ENCODE data around the gene KHDC1.
A peak's percentile ranks its signal among the peaks of the same experiment; 100 is the strongest.
"Not testable (repeated sequence)": the region's sequence is repeated elsewhere in the genome, so short reads cannot be mapped to it uniquely, and the experiment has no call there.

Gene KHDC1, protein sequence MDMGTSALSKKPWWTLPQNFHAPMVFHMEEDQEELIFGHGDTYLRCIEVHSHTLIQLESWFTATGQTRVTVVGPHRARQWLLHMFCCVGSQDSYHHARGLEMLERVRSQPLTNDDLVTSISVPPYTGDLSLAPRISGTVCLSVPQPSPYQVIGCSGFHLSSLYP

DNA sequence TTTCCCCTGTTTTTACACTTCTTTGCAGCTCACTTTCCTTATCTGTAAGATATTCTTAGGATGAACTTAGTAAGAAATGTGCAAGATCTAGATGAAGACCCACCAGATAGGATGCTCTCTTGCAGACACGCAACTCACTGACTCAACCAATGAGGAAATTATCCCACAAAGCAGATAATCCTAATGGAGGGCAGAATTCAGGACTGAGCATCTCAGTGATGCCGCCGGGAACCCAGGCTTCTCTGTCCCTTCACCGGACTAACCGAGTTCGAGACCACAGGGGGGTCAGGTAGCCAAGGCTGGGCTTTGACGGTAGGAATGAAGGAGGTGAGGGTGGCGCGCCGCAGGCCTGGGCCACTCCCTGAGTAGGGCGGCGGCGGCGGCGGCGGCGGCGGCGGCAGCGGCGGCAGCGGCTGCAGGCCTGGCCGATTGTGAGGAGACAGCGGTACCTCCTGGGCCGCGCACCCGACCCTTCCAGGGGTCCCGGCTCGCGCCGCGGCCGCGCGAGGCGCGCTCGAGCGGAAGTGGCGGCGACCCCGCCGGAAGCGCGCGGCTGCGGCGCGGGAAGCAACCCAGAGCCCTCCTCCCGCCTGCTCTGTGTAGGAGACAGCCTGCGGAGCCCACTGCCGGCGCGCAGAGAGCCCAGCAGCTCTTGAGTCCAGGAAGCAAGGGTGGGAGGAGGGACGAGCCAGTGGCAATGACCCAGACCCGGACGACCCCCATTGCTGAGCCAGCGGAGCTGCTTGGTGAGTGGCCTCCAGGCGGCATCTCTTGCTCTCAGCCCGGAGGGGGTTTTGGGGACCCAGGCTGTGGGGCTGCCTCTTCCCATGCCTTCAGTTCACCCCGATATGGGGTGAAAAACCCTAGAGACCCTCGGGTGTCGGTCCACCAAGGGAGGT is at the start of gene KHDC1:
TSS of gene KHDC1 (minus strand) at position 526 of the 899 bp plus-strand sequence. CDS start 20,679 bp downstream, outside the sequence.
- peak; percentile 23 for DNase-seq (ENCODE audit: low spot score)

DNA sequence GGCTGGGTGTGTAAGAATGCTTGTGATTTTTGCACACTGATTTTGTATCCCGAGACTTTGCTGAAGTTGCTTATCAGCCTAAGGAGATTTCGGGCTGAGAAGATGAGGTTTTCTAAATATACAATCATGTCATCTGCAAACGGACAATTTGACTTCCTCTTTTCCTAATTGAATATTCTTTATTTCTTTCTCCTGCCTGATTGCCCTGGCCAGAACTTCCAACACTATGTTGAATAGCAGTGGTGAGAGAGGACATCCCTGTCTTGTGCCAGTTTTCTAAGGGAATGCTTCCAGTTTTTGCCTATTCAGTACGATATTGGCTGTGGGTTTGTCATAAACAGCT is 47.5 kb upstream of the KHDC1 start:
- not testable (repeated sequence) for DNase-seq (ENCODE audit: low spot score)

DNA sequence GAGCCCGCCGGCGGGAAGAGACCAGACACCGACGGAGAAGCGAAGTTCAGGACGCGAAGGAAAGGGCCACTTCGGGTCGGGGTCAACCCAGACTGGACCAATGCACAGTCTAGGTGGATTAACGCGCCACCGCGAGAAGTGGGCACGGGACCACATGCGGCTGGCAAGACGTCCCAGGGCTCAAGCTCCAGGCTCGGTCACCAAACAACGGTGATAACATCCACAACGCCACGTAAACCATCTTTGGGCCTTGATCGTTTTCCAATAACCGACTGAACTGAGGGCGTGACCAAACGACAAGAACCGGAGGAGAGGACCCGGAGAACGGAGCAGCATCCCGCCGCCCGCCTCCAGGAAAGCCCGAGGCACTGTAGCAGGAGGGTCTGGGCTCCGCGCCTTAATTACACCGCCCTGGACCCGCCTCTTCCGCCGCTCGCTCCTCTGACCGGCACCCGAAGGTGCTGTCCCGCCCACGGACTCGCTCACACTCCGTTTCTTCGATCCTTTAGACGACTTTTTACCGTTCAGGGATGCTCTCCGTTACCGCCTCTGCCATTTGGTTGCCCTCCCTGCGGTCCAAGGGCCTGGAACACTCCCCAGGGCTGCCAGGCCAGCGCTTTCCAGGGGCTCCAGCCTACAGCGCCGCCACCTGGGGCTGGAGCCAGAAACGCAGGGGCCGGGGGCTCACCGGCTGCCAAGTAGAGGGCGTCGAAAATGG is 46.9 kb upstream of the KHDC1 start:
- DNase-seq (ENCODE audit: low spot score): peak; percentile 35

DNA sequence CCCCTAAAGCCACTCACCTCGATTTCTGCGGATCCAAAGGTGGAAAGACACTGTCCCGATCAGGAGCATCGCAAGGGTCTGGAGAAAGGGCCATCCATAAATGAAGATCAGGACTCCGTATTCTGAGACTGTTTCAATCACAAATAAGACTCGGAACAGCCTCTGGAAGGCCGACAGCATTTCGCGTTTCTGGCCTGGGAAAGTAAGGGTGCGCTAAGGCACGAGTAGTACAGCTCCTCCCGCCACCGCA is 46.5 kb upstream of the KHDC1 start:
- DNase-seq (ENCODE audit: low spot score): no peak

DNA sequence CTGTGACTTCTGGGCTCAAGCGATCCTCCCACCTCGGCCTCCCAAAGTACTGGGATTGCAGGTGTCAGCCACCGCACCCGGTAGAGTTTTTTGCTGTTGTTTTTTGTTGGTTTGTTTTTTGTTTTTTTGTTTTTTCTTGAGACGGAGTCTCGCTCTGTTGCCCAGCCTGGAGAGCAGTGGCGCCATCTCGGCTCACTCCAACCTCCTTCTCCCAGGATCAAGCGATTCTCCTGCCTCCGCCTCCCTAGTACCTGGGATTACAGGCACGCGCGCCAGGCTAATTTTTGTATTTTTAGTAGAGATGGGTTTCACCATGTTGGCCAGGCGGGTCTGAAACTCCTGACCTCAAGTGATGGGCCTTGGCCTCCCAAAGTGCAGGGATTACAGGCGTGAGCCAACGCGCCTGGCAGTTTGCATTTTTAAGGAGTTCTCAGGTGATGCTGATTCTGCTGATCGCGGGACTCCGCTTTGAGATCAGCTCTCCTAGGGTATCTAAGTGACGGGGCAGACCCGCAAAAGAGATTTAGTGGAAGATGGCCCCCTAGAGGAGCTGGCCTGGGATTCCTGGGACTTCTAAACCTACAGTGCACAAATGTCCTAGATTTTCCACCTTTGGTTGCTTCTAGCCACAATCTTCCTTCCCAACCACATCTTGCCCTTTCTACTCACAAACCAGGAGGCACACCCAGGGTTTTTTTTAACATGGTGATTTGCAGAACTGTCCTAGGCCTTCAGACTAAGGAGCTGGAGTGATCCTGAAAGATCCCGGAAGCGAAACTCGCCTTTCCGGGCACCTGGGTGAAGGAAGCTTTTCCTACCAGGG is 45.9 kb upstream of the KHDC1 start:
- DNase-seq (ENCODE audit: low spot score): no peak

DNA sequence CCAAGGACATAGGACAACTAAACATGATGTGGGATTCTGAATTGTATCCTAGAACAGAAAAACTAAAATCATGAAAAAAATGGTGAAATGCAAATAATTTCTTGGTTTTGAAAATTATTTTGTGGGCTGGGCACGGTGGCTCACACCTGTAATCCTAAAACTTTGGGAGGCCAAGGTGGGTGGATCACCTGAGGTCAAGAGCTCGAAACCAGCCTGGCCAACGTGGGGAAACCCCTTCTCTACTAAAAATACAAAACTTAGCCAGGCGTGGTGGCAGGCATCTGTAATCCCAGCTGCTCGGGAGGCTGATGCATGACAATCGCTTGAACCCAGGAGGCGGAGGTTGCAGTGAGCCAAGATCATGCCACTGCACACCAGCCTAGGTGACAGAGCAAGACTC is 40.8 kb upstream of the KHDC1 start:
- DNase-seq (ENCODE audit: low spot score): not testable (repeated sequence)

DNA sequence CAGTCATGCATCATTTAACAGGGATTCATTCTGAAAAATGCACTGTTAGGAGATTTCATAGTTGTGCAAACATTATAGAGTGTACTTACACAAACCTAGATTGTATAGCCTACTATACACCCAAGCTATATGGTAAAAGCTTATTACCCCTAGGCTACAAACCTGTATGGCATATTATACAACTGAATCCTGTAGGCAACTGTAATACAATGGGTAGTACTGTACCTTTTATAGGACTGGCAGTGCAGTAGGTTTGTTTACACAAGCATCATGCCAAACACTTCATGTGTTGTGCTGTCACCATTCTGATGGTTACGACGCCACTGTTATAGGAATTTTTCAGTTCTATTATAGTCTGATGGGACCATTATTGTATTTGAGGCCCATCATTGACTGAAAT is 39.3 kb upstream of the KHDC1 start:
- DNase-seq (ENCODE audit: low spot score): no peak

DNA sequence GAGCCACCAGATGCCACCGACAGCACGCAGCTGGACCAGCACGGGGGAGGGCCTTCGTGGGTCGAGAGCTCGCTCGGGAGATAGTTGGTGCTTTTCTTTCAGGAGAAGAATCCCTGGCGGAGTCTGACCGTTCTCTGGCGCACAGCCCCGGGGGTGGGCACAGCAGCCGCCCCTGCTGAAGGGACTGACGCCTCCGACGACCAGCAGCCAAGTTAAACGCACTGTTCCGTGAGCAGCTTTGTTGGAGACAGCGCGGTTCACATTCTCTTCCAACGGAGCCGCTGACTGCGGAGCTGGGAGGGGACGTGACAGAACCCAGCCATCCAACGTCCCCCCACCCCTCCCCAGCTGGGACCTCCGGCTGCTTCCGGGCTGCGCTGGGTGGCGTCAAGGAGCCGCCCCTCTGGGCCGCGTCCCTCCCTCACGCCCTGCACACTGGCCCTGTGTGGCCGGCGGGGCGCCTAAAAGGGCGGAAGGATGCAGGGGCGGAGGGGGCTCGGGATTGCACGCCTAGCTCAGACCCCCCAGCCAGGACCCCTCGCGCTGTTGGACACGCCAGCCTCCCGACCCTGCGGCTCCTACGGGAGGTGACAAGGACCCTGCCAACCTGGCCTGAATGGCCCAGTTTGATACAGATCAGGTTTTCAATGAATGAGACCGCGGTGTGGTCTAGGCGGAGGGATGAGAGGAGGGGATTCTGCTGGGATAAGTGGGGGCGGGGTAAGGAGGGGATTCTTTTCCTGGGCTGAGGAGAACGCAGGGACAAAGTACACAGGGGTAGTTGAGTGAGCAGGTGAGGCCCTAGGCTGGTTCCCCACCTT is 36.4 kb upstream of the KHDC1 start:
- DNase-seq (ENCODE audit: low spot score): no peak

DNA sequence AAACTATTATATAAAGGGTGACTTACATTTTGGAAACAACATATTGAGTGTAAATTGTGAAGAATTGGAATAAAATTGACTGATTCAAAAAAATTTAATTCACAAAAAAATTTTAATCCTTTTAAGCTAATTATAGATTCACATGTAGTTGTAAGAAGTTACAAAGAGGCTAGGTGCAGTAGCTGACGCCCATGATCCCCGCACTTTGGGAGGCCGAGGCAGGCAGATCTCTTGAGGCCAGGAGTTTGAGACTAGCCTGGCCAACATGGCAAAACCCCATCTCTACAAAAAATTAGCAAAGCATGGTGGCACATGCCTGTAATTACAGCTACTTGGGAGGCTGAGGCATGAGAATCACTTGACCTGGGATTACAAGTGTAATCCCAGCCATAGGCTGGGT is 30.3 kb upstream of the KHDC1 start:
- no peak for DNase-seq (ENCODE audit: low spot score)

DNA sequence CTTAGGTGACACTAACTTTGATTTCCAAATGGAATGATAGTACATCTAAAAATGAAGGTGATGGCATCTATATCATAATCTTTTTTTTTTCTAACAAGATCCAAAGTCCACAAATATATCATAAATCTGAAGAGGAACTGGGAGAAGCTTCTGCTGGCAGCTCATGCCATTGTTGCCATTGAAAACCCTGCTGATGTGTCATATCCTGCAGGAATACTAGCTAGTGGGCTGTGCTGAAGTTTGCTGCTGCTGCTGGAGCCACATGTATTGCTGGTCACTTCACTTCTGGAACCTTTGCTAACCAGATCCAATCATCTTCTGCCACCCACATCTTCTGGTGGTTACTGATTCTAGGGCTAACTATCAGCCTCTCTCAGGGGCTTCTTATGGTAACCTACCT is 27.4 kb upstream of the KHDC1 start:
- DNase-seq (ENCODE audit: low spot score): no peak

DNA sequence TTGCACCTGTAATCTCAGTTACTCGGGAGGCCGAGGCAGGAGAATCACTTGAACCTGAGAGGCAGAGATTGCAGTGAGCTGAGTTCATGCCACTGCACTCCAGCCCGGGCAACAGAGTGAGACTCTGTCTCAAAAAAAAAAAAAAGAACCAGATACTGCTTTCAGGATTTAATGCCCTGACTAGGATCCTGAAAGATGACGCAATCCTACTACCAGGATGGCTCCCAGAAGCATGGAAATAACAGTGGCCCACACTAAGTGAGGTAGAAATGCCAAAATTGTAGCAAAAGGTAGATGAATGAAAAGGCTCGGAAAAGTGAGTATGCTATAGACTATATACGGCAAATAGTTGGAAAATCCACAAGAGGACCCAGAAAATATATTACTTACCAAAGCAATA is 23.8 kb upstream of the KHDC1 start:
- no peak for DNase-seq (ENCODE audit: low spot score)

DNA sequence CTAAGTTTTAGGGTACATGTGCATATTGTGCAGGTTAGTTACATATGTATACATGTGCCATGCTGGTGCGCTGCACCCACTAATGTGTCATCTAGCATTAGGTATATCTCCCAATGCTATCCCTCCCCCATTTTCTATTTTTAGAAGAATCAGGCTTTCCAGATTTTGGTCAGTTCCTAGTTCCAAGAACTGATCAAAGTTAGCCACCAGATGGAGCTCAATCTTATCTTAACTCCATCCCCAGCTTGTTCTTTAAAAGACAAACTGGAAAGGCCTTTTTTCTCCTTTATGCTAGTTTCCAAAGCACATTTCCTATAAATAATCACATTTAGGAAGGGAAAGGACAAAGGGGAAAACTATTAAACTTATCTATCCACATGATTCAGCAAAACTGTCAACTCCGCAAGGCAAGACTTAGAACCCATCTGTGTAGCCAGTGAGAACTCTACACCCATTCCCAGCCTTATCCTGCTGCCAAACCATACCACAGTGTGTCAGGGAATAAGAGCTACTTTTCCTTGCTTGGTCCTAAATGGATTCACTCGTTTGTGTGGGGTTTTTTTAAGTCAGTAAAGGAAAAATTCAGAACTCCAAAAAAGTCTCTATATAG is 22.8 kb upstream of the KHDC1 start:
- peak; percentile 27 for DNase-seq (ENCODE audit: low spot score)

DNA sequence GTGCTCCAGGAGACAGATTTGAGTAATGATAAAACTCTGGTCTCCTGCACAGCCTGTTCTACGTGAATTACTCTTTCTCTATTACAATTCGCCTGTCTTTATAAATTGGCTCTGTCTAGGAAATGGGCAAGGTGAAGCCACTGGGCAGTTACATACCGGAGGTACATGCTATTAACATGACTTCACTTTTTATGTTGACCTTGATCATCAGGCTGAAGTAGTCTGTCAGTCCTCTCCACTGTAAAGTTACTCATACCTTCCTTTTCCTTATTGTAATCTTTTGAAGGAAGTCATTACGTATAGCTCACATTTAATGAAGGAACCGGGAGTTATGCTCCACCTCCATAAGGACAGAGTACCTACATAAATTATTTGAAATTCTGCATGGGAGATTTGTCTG is 19.9 kb upstream of the KHDC1 start:
- DNase-seq (ENCODE audit: low spot score): no peak

DNA sequence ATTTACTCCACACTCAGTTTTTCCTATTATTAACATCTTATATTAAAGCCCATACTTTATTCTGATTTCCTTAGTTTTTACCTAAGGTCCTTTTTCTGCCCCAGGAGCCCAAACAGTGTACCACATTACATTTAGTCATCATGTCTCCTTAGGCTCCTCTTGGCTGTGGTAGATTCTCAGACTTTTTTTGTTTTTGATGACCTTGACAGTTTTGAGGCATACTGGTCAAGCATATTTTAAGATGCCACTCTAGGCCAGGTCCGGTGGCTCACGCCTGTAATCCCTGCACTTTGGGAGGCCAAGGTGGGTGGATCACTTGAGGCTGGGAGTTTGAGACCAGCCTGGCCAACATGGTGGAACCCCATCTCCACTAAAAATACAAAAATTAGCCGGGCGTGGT is 18.7 kb upstream of the KHDC1 start:
- DNase-seq (ENCODE audit: low spot score): not testable (repeated sequence)

DNA sequence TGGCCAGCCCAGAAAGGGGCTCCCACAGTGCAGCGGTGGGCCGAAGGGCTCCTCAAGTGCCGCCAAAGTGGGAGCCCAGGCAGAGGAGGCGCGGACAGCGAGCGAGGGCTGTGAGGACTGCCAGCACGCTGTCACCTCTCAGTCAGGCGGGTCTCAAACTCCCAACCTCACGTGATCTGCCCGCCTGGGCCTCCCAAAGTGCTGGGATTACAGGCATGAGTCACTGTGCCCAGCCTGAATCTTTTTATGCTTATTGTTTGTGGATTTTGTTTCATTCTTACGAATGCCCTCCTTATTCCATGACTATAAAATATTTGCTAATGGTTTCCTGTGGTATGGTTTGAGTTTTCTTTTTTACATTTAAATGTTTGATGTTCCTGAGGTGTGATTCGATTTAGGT is 6.3 kb upstream of the KHDC1 start:
- not testable (repeated sequence) for DNase-seq (ENCODE audit: low spot score)

DNA sequence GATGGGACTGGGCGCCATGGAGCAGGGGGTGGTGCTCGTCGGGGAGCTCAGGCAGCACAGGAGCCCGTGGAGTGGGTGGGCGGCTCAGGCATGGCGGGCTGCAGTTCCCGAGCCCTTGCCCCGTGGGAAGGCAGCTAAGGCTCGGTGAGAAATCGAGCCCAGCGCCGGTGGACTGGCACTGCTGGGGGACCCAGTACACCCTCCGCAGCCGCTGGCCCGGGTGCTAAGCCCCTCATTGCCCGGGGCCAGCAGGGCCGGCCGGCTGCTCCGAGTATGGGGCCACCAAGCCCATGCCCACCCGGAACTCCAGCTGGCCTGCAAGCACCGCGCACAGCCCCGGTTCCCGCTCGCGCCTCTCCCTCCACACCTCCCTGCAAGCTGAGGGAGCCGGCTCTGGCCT is 5.9 kb upstream of the KHDC1 start:
- DNase-seq (ENCODE audit: low spot score): not testable (repeated sequence)

DNA sequence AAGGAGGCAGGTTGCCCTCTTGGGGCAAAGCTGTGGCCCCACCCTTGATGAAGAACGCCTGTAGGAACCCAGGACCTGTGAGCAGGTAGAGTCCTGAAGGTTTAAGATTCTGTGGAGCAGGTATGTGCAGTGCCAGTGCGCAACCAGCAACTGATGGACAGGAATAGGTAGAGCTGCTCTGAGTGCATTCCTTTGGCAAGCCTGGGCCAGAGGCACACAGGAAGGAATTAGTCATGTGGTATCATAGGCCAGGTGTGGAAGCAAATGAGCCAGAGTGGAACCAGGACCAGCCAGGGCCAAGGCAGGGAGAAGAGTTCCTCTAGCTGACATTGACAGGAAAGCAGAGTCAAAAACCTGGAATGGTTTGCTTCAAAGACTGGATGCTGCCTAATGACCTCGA is 1.4 kb upstream of the KHDC1 start:
- no peak for DNase-seq (ENCODE audit: low spot score)

DNA sequence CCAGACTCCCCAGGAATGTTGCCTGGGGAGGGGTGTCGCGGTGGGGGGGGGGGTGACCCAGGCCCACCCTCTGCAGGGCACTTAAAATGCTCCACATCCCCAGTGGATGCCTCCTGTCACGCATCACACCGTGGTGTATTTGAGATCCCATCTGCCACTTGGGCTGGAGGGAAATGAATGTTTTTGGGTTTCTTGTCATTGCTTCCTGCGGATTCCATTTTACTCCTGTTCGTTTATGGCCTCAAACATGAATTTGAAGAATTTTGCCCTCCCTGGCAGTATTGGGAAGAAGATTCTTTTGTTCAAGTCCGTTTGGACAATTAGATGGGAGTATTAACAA is 544 bp upstream of the KHDC1 start:
- DNase-seq (ENCODE audit: low spot score): no peak

DNA sequence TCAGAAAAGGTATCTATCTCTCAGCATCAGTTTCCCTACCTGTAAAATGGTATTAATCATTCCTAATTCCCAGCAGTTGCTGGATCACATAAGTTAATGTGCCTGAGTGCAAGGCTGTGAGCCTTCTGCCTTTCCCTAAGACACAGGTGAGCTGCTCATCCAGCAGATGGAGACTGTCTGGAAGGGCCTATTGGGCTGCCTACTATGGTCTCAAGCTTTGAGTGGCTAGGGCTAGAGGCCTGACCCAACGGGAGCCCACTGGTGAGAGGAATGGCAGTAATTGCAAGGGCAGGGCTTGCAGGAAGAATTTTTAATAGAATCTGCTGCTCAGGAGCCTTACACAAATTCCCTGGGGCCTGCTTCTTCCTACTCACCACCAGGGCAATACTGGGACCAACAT is 4.3 kb downstream of the KHDC1 start:
- DNase-seq (ENCODE audit: low spot score): no peak

DNA sequence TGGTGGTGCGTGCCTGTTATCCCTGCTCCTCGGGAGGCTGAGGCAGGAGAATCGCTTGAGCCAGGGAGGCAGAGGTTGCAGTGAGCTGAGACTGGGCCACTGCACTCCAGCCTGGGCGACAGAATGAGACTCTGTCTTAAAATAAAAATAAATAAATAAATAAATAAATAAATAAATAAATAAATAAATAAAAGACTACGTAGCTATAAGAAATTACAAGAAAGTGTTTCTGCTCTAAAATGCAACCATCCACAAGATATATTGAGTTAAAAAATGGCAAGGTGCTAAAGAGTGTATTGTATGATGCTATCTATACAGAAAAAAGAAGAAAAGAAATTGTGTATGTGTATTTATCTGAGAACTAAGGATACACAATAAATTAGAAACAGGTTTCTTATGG is 8.7 kb downstream of the KHDC1 start:
- not testable (repeated sequence) for DNase-seq (ENCODE audit: low spot score)

DNA sequence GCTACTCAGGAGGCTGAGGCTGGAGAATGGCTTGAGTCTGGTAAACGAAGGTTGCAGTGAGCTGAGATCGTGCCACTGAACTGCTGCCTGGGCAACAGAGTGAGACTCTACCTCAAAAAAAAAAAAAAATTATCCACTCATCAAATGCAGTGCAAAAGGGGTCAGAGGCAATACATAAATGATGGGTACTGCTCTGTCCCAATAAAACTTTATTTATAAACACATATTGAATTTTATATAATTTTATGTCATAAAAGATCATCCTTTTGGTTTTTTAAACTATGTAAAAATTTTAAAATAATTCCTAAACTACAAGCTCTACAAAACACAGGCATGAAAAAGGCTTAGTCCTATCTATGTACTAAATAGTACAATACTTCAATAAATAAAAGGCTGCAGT is 10.3 kb downstream of the KHDC1 start:
- DNase-seq (ENCODE audit: low spot score): no peak

Measured in globus pallidus (tissue), 1 donor.